ENCODE measurements around the gene NSUN4. TPM values are rescaled to one million over a fixed set of nuclear protein-coding genes. Genes with fewer than 3 reads are reported as not detected.
"Not testable (repeated sequence)": the region's sequence is repeated elsewhere in the genome, so short reads cannot be mapped to it uniquely, and the experiment has no call there.

The NSUN4 gene
- total RNA-seq, 2 donors from 2014 or later: 21.0 to 29.0 TPM

DNA sequence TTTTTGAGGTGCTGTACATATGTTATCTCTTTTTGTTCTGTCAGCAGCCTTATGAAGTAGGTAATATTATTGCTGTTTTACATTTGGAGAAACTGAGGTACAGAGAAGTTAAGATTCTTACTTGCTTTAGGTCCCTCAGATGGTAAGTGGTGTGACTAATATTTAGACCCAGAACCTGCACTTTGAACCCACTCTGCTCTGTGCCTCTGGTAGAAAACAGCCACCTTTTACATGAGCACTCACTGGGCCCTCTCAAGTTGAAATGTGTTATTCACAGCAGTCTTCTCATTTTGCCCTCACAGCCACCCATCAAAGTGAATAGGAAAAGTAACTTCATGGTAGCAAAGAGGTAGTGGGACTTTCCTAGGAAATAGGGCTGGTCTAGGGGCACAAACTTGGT lies 4.7 kb downstream of the NSUN4 start:
- peaks cover 0 to 5% of the 10 kb centered on the region in 2 donors for H3K36me3 ChIP-seq
- no peak for DNase-seq (ENCODE audit: low spot score)
- no peak overlapping the region for H3K4me3 ChIP-seq
- no peaks in the 10 kb centered on the region for H3K9me3 ChIP-seq
- no peaks in the 10 kb centered on the region for H3K27me3 ChIP-seq (replicated peaks; ENCODE audit: insufficient read depth)
- no peak overlapping the region for H3K27ac ChIP-seq
- intact Hi-C loops (cut with DNase I): no loop called here
- H3K4me1 ChIP-seq (replicated peaks): no peaks in the 10 kb centered on the region
- TF ChIP-seq CTCF (IDR thresholded peaks at IDR 0.05) (no peak), POLR2A (IDR thresholded peaks at IDR 0.05) (no peak), POLR2AphosphoS5 (IDR thresholded peaks at IDR 0.05) (no peak)

DNA sequence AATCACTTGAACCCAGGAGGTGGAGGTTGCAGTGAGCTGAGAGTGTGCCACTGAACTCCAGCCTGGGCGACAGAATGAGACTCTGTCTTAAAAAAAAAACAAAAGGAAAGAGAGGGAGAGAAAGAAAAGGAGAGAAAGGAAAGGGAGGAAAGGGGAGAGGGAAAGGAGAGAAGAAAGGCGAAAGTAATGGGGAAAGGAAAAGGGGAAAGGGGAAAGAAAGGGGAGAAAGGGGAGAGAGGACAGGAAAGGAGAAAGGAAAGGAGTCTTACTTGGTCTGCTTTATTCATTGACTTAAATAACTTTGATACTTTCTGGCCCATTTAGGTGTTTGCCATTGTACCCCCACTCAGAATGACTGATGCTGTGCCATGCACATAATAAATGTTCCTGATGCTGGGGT lies 11.8 kb downstream of the NSUN4 start:
- H3K36me3 ChIP-seq: peaks cover 0 to 19% of the 10 kb centered on the region in 2 donors
- TF ChIP-seq POLR2AphosphoS5 (IDR thresholded peaks at IDR 0.05) (no peak), CTCF (IDR thresholded peaks at IDR 0.05) (no peak)
- no peaks in the 10 kb centered on the region for H3K4me1 ChIP-seq (replicated peaks)
- intact Hi-C loops (cut with DNase I): no loop called here
- no peaks in the 10 kb centered on the region for H3K27me3 ChIP-seq (replicated peaks; ENCODE audit: insufficient read depth)
- H3K27ac ChIP-seq: no peak overlapping the region
- H3K4me3 ChIP-seq: no peak overlapping the region
- 85% methylated on average over 2 of the region's 2 CpGs for WGBS
- no peak for DNase-seq (ENCODE audit: low spot score)
- no peaks in the 10 kb centered on the region for H3K9me3 ChIP-seq

DNA sequence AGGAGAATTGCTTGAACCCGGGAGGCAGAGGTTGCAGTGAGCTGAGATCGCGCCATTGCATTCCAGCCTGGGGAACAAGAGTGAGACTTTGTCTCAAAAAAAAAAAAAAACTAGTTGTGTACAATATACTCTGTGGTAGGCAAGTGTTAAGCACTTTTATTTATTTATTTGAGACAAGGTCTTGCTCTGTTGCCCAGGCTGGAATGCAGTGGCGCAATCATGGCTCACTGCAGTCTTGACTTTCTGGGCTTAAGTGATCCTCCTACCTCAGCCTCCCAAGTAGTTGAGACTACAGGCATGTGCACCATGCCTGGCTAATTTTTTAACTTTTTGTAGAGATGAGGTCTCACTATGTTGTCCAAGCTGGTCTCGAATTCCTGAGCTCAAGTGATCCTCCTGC lies 15.3 kb downstream of the NSUN4 start:
- peaks cover 0 to 29% of the 10 kb centered on the region in 2 donors for H3K36me3 ChIP-seq
- 98% methylated on average over 5 of the region's 5 CpGs for WGBS
- DNase-seq (ENCODE audit: low spot score): not testable (repeated sequence)

GRCh38 chr1:46362158-46362557 lies 21.6 kb downstream of the NSUN4 start:
- intact Hi-C loops (cut with DNase I): no loop called here
- Histone ChIP-seq H3K4me3 (no peak overlapping the region), H3K9me3 (no peaks in the 10 kb centered on the region), H3K4me1 (replicated peaks) (no peaks in the 10 kb centered on the region), H3K36me3 (peaks cover 3 to 21% of the 10 kb centered on the region in 2 donors), H3K27me3 (replicated peaks; ENCODE audit: insufficient read depth) (no peaks in the 10 kb centered on the region), H3K27ac (no peak overlapping the region)
- no peak for DNase-seq (ENCODE audit: low spot score)
- WGBS: 83% methylated on average over 3 of the region's 3 CpGs
- TF ChIP-seq POLR2AphosphoS5 (IDR thresholded peaks at IDR 0.05): no peak
- no peak for TF ChIP-seq POLR2A (IDR thresholded peaks at IDR 0.05)
- TF ChIP-seq CTCF (IDR thresholded peaks at IDR 0.05): no peak

More for the DNA sequence above, 15.3 kb downstream of the NSUN4 start:
- H3K4me1 ChIP-seq (replicated peaks); H3K4me3 ChIP-seq; H3K27ac ChIP-seq; H3K9me3 ChIP-seq; H3K27me3 ChIP-seq (replicated peaks; ENCODE audit: insufficient read depth); intact Hi-C loops (cut with DNase I): not testable (repeated sequence)

DNA sequence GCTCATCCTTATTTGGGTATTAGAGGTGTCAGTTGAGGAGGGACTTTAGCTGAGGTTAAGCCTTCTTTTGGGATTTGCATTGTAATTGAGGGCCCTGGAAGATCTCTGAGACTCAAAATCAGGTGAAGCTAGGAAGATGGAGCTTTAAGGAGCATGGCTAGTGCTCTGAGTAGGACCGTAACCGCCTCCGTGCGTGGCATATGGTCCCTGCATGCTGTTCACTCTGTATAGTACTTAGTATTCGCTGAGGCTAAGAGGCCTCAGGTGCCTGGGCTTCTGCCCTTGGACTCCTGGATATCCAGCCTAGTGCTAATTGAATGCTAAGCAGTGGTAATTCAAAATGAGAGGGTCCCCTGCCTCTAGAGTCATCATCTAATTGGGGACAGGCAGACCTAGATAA lies 22.5 kb downstream of the NSUN4 start:
- TF ChIP-seq POLR2AphosphoS5 (IDR thresholded peaks at IDR 0.05) (no peak), CTCF (IDR thresholded peaks at IDR 0.05) (no peak), POLR2A (IDR thresholded peaks at IDR 0.05) (no peak)
- DNase-seq (ENCODE audit: low spot score): no peak
- no peak overlapping the region for H3K4me3 ChIP-seq
- H3K4me1 ChIP-seq (replicated peaks): no peaks in the 10 kb centered on the region
- no peaks in the 10 kb centered on the region for H3K27me3 ChIP-seq (replicated peaks; ENCODE audit: insufficient read depth)
- H3K27ac ChIP-seq: no peak overlapping the region
- H3K9me3 ChIP-seq: no peaks in the 10 kb centered on the region
- peaks cover 3 to 21% of the 10 kb centered on the region in 2 donors for H3K36me3 ChIP-seq
- intact Hi-C loops (cut with DNase I): no loop called here
- 98% methylated on average over 5 of the region's 5 CpGs for WGBS
